Trophoblast cell (in vitro differentiated cells and primary cell): ENCODE results near the gene PAM.
A peak's percentile ranks its signal among the peaks of the same experiment; 100 is the strongest.

ENCODE experiments used
- DNase-seq, 2 donors: peaks; one replicate each; pipeline ENCODE4 v3.0.0-alpha.2; 2016
- H2AFZ ChIP-seq: 2 replicates; pipeline ENCODE4 v1.6.1; 2013; ENCODE audit warnings: low read length, moderate library complexity, mild to moderate bottlenecking; ENCODE audit not compliant: insufficient read depth, poor library complexity
- H2AK5ac ChIP-seq: 2 replicates; pipeline ENCODE4 v1.6.1; 2013; ENCODE audit warnings: mild to moderate bottlenecking, low read length
- H2BK120ac ChIP-seq: 2 replicates; pipeline ENCODE4 v1.6.1; 2013; ENCODE audit warnings: low read length, mild to moderate bottlenecking, moderate library complexity; ENCODE audit not compliant: insufficient read depth, poor library complexity
- H2BK12ac ChIP-seq: 2 replicates; pipeline ENCODE4 v1.6.1; 2013; ENCODE audit warnings: mild to moderate bottlenecking, low read length, moderate library complexity
- H2BK5ac ChIP-seq: 2 replicates; pipeline ENCODE4 v1.6.1; 2013; ENCODE audit warnings: low read length, low read depth, moderate library complexity, mild to moderate bottlenecking; ENCODE audit not compliant: poor library complexity
- H3K14ac ChIP-seq: 2 replicates; pipeline ENCODE4 v1.6.1; 2013; ENCODE audit warnings: mild to moderate bottlenecking, low read length
- H3K18ac ChIP-seq: 2 replicates; pipeline ENCODE4 v1.6.1; 2013; ENCODE audit warnings: mild to moderate bottlenecking, low read length
- H3K23ac ChIP-seq: 2 replicates; pipeline ENCODE4 v1.6.1; 2013; ENCODE audit warnings: low read length
- H3K27ac ChIP-seq: 2 replicates; pipeline ENCODE4 v1.5.1; 2013; ENCODE audit warnings: low read depth, mild to moderate bottlenecking, inconsistent platforms, low read length, moderate library complexity
- H3K27me3 ChIP-seq: 2 replicates; pipeline ENCODE4 v1.6.1; 2013; ENCODE audit warnings: inconsistent platforms, mild to moderate bottlenecking, low read length, moderate library complexity; ENCODE audit not compliant: insufficient read depth
- H3K36me3 ChIP-seq, 2 experiments: 1 replicate in 1 of 2; 2 replicates in 1 of 2; pipeline ENCODE4 v1.6.1; 2013; ENCODE audit warnings: low read length in 2 of 2, mild to moderate bottlenecking in 2 of 2, moderate library complexity in 1 of 2; ENCODE audit not compliant: insufficient read depth in 2 of 2, control insufficient read depth in 1 of 2
- H3K4ac ChIP-seq: 2 replicates; pipeline ENCODE4 v1.6.1; 2013; ENCODE audit warnings: low read depth, mild to moderate bottlenecking, low read length, moderate library complexity
- H3K4me1 ChIP-seq, 2 experiments: 1 replicate in 1 of 2; 2 replicates in 1 of 2; pipeline ENCODE4 v1.6.1; 2013; ENCODE audit warnings: low read length in 2 of 2, mild to moderate bottlenecking in 2 of 2, moderate library complexity in 1 of 2; ENCODE audit not compliant: insufficient read depth in 2 of 2, control insufficient read depth in 1 of 2
- H3K4me2 ChIP-seq: 2 replicates; pipeline ENCODE4 v1.6.1; 2013; ENCODE audit warnings: inconsistent platforms, mild to moderate bottlenecking, low read length, moderate library complexity
- H3K4me3 ChIP-seq: 2 replicates; pipeline ENCODE4 v1.5.1; 2013; ENCODE audit warnings: mild to moderate bottlenecking, low read depth, low read length, inconsistent platforms
- H3K79me1 ChIP-seq: one replicate; pipeline ENCODE4 v1.6.1; 2013; ENCODE audit warnings: low read length
- H3K79me2 ChIP-seq: 2 replicates; pipeline ENCODE4 v1.6.1; 2013; ENCODE audit warnings: low read length, mild to moderate bottlenecking; ENCODE audit not compliant: control insufficient read depth, insufficient read depth, poor library complexity
- H3K9ac ChIP-seq: 2 replicates; pipeline ENCODE4 v1.6.1; 2013; ENCODE audit warnings: mild to moderate bottlenecking, low read length
- H3K9me3 ChIP-seq: 2 replicates; pipeline ENCODE4 v1.6.1; 2013; ENCODE audit warnings: low read depth, mild to moderate bottlenecking, control low read depth, inconsistent platforms, low read length; ENCODE audit not compliant: insufficient read depth
- H4K12ac ChIP-seq: 2 replicates; pipeline ENCODE4 v1.6.1; 2013; ENCODE audit warnings: low read depth, mild to moderate bottlenecking, low read length, moderate library complexity
- H4K8ac ChIP-seq: 2 replicates; pipeline ENCODE4 v1.6.1; 2013; ENCODE audit warnings: low read depth, mild to moderate bottlenecking, low read length, moderate library complexity
- H4K91ac ChIP-seq: one replicate; pipeline ENCODE4 v1.6.1; 2013; ENCODE audit warnings: low read depth, mild to moderate bottlenecking, low read length, moderate library complexity
- WGBS: extraction: QIAGEN DNeasy Blood & Tissue Kit; methylation state at CpG from one replicate; pipeline ENCODE4 v1.1.7; 2013; ENCODE audit warnings: missing lambda C conversion rate; ENCODE audit not compliant: insufficient read length, insufficient coverage; ENCODE audit errors: extremely low coverage; 5-methylcytosine and 5-hydroxymethylcytosine counted together

PAM gene

GRCh38 chr5:102788788-102789187, 33.7 kb downstream of the PAM start:
- Histone ChIP-seq H3K4me2 (no peak overlapping the region), H3K4ac (no peak overlapping the region), H3K14ac (no peak overlapping the region), H3K79me1 (no peaks in the 10 kb centered on the region), H2AFZ (no peak overlapping the region), H3K36me3 (no peaks in the 10 kb centered on the region), H3K18ac (no peak overlapping the region), H4K8ac (no peak overlapping the region), H2AK5ac (no peak overlapping the region), H3K9ac (no peak overlapping the region), H3K4me3 (no peak overlapping the region), H3K27me3 (no peaks in the 10 kb centered on the region), H4K12ac (no peak overlapping the region), H3K27ac (no peak overlapping the region), H3K79me2 (no peaks in the 10 kb centered on the region), H2BK12ac (no peak overlapping the region), H3K9me3 (no peaks in the 10 kb centered on the region), H2BK120ac (no peak overlapping the region), H3K23ac (no peak overlapping the region), H4K91ac (no peak overlapping the region), H3K4me1 (no peaks in the 10 kb centered on the region), H2BK5ac (no peak overlapping the region)
- no peak for DNase-seq
- WGBS = no CpG with 5 or more reads among the region's 2 CpGs

DNA sequence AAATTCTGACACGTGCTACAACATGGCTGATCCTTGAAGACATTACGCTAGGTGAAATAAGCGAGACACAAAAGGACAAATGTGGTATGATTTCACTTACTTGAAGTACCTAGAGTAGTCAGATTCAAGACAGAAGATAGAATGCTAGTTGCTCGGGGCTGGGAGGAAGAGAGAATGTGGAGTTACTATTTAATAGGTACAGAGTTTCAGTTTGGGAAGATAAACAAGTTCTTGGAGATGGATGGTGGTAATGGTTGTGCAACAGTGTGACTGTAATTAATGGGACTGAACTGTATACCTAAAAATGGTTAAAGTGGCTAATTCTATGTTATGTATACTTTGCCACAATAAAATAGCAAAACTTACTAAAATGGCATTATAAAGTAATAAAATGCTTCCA, 34.4 kb downstream of the PAM start:
- Histone ChIP-seq H3K27ac (no peak overlapping the region), H3K36me3 (no peaks in the 10 kb centered on the region), H3K9me3 (no peaks in the 10 kb centered on the region), H3K18ac (no peak overlapping the region), H3K79me2 (no peaks in the 10 kb centered on the region), H2BK5ac (no peak overlapping the region), H3K4me1 (no peaks in the 10 kb centered on the region), H3K4me3 (no peak overlapping the region), H2BK12ac (no peak overlapping the region), H2AK5ac (no peak overlapping the region), H3K79me1 (no peaks in the 10 kb centered on the region), H4K8ac (no peak overlapping the region), H3K9ac (no peak overlapping the region), H3K27me3 (no peaks in the 10 kb centered on the region), H2AFZ (no peak overlapping the region), H4K91ac (no peak overlapping the region), H3K4me2 (no peak overlapping the region), H3K23ac (no peak overlapping the region), H2BK120ac (no peak overlapping the region), H3K14ac (no peak overlapping the region), H4K12ac (no peak overlapping the region), H3K4ac (no peak overlapping the region)
- no peak for DNase-seq
- WGBS = no CpG with 5 or more reads among the region's 4 CpGs

GRCh38 chr5:102790748-102791147, 35.6 kb downstream of the PAM start:
- Histone ChIP-seq H3K27me3 (no peaks in the 10 kb centered on the region), H4K12ac (no peak overlapping the region), H3K4me1 (no peaks in the 10 kb centered on the region), H2BK120ac (no peak overlapping the region), H2AK5ac (no peak overlapping the region), H3K9me3 (no peaks in the 10 kb centered on the region), H3K4me2 (no peak overlapping the region), H2AFZ (no peak overlapping the region), H4K91ac (no peak overlapping the region), H3K4me3 (no peak overlapping the region), H2BK5ac (no peak overlapping the region), H3K9ac (no peak overlapping the region), H3K18ac (no peak overlapping the region), H4K8ac (no peak overlapping the region), H3K79me2 (no peaks in the 10 kb centered on the region), H3K36me3 (no peaks in the 10 kb centered on the region), H3K23ac (no peak overlapping the region), H3K27ac (no peak overlapping the region), H3K4ac (no peak overlapping the region), H3K79me1 (no peaks in the 10 kb centered on the region), H2BK12ac (no peak overlapping the region), H3K14ac (no peak overlapping the region)
- no peak for DNase-seq

DNA sequence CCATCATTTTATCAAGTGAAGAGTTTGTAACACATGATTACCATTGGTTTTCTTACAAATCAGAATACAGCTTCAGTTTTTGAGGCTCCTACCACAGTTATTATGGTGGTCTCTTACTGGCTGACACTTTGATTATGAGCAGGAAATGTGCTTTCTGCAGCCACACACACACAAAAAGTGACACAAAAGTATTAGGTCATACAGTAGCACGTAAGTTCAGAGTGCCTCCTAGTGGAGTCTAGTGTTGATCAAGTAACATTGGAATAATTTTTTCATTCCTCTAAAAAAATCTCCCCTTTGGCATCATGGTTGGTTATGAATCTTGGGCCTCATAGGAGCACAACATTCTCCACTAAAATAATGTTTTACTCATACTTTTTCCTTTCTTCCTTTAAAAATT, 37.6 kb downstream of the PAM start:
- H3K36me3 ChIP-seq = no peaks in the 10 kb centered on the region
- H3K79me1 ChIP-seq = no peaks in the 10 kb centered on the region
- H3K23ac ChIP-seq = no peak overlapping the region
- H3K4me3 ChIP-seq = no peak overlapping the region
- no peak overlapping the region for H3K9ac ChIP-seq
- no peak overlapping the region for H3K4ac ChIP-seq
- H3K4me1 ChIP-seq = no peaks in the 10 kb centered on the region
- whole genome bisulfite sequencing = no CpG with 5 or more reads among the region's 1 CpG
- H2BK12ac ChIP-seq = no peak overlapping the region
- no peak overlapping the region for H3K18ac ChIP-seq
- no peaks in the 10 kb centered on the region for H3K9me3 ChIP-seq
- no peak overlapping the region for H3K4me2 ChIP-seq
- no peak overlapping the region for H4K91ac ChIP-seq
- no peak overlapping the region for H3K27ac ChIP-seq
- no peak overlapping the region for H2BK5ac ChIP-seq
- no peaks in the 10 kb centered on the region for H3K79me2 ChIP-seq
- H4K12ac ChIP-seq = no peak overlapping the region
- DNase-seq = peak in 1 of 2 donors; percentile 18
- no peak overlapping the region for H2AK5ac ChIP-seq
- no peaks in the 10 kb centered on the region for H3K27me3 ChIP-seq
- no peak overlapping the region for H4K8ac ChIP-seq
- no peak overlapping the region for H2AFZ ChIP-seq
- no peak overlapping the region for H3K14ac ChIP-seq
- no peak overlapping the region for H2BK120ac ChIP-seq

- Histone ChIP-seq H4K8ac (no peak overlapping the region), H3K79me1 (no peaks in the 10 kb centered on the region), H3K9me3 (no peaks in the 10 kb centered on the region), H3K4me3 (no peak overlapping the region), H2BK5ac (no peak overlapping the region), H3K36me3 (no peaks in the 10 kb centered on the region), H4K91ac (no peak overlapping the region), H3K27ac (no peak overlapping the region), H2BK120ac (no peak overlapping the region), H3K4me2 (no peak overlapping the region), H3K18ac (no peak overlapping the region), H2BK12ac (no peak overlapping the region), H2AFZ (no peak overlapping the region), H3K4me1 (no peaks in the 10 kb centered on the region), H3K14ac (no peak overlapping the region), H3K4ac (no peak overlapping the region), H2AK5ac (no peak overlapping the region), H3K23ac (no peak overlapping the region), H3K9ac (no peak overlapping the region), H3K79me2 (no peaks in the 10 kb centered on the region), H3K27me3 (no peaks in the 10 kb centered on the region), H4K12ac (no peak overlapping the region)
- no peak for DNase-seq
- no CpG with 5 or more reads among the region's 1 CpG for WGBS
Measured at GRCh38 chr5:102794047-102794446, 38.9 kb downstream of the PAM start.
